Stimulated activated CD4-positive, alpha-beta T cell treated with anti-CD3 and anti-CD28 coated beads, Interleukin-2, amount 100 ng/mL, for 4 hours (primary cell): Measurements from ENCODE around the gene PIEZO2.

ENCODE experiments used
- DNase-seq: peaks from one replicate; pipeline ENCODE4 v3.0.0-alpha.2; 2020; ENCODE audit warnings: low read depth

The PIEZO2 gene

DNA sequence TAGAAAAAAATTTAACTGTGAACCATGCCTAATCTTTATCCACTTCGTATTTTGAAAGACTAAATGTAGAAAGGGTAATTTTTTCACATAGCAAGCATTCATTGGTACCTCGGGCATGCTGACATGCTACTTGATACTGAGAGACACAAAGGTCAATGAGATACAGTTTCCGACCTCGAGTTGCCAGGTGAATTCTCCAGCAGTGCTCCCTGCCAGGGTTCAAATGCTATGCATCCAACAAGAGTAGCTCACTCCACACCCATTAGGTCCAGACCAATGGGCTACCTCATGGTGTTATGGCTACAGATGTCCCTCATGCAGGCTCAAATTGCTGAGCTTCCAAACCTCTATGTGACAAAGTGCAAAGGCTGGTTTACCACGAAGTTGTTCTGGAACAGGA, 305.8 kb downstream of the PIEZO2 start:
- no peak for DNase-seq

DNA sequence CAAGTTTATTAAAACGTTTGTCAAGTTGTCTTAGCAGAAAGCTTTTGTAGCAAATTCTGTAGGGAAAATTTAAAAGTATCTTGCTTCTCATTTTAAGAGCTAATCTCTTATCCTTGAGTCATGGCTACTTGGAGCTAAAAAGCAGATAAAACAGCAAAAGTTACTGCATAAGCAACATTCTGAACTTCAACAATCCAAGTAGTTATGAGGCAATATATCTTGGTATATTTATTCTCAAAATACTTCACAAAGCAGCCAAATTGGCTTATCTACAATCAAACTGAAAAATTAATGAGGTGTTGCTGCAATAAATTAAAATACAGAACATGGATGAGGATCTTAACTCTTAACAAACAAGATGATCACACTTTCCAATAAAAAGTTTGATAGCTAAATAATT, 306.5 kb downstream of the PIEZO2 start:
- DNase-seq = no peak

DNA sequence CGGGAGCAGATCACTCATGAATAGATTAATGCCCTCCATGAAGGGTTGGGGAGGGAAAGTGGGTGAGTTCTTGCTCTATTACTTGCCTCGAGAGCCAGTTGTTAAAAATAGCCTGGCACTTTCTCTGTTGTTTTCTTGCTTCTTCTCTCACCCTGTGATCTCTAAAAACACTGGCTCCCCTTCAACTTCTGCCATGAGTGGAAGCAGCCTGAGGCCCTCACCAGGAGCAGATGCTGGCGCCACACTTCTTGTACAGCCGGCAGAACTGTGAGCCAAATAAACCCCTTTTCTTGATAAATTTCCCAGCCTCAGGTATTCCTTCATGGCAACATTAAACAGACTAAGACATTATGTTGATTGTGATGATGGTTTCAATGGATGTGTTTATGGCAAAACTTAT, 307.0 kb downstream of the PIEZO2 start:
- DNase-seq = no peak

DNA sequence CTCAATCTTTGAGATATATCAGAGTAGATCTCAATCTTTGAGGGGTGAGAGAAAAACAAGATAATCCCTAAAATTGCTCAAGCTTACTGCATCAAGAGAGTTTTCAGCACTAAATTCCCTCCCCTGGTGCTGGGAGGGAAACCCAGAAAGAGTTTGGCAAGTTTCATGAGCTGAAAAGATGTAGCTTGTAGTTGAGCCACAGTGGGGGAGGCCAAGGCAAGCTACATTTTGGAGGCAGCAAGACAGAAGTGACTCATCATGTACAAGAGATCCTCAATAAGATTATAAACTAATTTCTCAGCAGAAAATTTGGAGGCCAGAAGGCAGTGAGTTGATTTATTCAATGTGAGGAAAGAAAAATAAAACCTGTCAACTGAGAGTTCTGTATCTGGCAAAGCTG, 308.2 kb downstream of the PIEZO2 start:
- DNase-seq = no peak

DNA sequence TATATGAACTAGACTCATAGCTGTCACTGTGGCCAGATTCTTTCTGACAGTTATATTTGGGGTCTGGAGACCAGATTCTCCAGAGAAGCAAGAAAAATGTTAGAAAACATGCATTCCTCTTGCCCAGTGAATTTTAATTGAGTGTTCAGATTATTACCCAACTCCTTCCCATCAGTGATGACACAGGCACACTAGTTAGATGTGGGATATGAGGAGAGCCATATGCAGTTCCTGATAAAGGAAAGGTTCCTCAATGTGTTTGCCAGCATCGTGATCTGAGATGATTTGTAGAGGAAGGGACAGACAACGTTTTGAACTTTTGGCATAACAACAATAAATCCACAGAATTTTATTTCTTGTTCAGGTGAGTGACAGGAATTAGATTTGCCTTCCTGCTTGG, 308.6 kb downstream of the PIEZO2 start:
- DNase-seq = no peak

DNA sequence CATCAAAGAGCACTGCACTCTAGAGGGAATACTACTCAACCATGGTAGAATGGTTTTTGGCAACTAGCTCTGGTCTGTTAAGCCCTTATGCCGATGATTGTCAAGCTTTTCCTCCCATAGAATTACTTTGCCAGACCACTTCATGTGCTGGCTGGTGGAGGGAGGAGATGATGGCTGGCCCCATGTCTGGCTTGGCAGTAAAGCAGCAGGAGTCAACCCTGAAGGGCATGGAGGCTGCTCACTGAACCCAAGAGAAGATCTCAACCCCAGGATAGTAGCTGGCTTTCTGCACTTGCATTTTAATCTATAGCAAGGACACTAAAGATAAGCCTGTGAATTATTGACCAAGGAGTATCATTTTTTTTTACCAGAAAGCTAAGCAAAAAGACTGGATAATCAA, 309.9 kb downstream of the PIEZO2 start:
- DNase-seq = no peak

DNA sequence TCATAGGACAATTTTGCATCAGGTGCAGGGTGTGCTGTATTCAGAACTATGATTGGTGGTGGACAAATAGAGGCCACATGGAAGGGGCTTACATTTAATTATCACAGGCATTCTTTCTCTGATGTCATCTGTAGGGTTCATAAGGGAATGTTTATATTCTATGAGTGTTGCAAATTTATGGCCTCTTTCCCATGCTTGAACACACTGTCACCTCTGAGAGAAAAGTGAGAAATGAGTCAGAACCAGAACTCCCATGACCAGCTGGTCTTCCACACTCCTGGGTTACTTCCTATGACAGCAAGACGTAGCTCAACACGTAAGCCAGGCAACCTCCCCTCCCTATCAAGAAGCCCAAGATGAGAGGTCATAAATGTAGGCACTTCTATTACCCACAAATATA, 310.8 kb downstream of the PIEZO2 start:
- DNase-seq = no peak

DNA sequence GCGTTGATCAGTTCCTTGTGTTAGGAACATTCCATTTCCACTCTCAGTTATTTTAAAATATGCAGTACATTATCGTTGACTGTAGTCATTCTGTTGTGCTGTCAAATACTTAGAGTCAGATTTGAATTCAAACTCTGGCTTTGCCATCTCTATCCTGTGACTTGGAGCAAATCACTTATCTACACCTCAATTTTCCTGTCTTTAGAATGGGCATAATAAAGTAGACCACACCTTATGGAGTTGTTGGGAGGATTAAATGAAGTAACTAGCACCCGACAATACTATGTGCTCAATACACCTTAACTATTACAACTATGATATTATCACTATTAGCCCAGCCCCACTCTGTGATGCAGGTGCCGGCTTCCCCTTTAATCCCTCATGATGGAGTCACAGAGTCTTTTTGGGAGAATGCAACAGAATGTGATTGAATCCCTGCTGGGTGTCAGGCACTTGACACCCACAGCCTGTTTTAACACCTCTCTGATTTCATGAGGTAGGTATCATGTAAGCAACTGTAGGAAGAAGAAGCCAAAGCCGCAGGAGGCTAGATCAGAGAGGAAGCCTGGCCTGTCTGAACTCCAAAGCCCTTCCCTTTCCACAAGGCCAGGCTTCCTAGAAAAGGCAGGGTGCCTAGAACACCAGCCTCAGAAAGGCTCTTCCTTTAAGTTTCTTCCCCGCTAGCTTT, 315.1 kb downstream of the PIEZO2 start:
- no peak for DNase-seq

DNA sequence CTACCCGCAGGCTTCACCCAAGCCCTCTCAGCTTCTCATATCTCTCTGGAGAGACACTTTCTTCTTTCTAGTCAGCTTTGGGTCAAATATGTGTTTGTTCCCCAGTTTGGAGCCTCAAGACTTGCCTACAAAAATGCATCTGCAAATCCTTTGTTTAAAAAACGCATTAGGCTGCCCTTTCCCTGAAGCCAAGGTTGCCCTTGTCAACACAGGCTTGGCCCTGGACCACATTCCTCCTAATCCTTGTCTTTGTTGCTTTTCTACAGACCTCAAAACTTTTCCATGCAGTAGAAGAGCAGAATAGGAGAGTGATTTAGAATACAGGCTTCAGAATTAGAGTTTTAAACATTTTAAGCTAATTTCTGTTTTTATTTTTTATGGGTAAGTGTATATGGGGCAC, 315.7 kb downstream of the PIEZO2 start:
- no peak for DNase-seq

DNA sequence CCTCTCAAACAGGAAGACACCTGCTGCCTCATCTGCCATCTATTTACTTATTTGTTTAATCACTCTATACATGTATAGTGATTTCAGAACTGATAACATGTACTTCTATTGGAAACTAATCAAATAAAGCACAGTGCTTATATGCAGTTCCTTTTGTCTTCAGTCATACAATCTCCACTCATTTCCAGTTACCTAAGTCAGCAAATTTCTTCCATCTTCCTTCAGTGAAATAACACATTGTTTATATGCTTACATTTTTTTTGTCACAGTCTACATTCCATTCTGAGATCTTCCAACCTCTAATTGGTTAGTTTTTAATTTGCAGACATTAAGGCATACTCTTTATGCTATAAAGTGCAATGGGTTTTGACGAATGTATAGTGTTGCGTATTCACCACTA, 323.0 kb downstream of the PIEZO2 start:
- no peak for DNase-seq

DNA sequence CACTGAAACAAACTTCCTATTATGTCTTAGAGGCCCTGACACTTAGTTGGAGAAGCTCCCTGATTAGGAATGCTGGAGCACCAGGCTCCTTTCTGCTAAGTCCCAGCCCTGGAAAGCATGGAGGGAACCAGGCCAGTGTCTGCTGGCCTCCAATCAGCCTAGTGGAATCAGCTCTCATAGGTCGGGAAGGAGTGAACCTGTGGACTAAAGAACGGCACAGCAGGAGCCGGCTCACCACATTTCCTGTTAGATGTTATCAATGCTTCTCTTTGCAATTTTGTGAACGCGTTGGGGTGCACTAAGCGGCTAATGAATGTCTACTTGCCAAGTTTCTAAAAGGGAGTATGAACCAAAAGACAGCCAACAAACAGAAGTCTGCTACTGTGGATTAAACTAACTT, 326.9 kb downstream of the PIEZO2 start:
- DNase-seq = no peak

DNA sequence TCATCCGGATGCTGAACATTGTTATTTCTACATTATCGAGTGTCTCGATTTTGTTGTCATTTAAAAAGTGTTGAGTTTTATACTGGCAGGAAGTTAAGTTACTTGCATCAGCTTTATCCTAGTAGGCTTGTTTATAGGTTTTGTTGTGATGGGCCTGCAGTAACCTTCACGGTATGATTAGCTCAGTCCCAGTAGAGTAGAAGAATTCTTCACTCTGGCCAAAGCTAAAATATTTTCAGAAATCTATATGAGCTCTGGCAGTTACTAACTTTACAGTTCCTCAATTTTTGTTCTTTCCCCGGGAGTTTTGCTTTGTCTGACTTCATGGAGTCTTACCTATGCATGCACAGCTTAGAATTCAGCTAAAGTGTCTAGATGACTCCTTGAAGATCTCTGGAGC, 328.7 kb downstream of the PIEZO2 start:
- no peak for DNase-seq

DNA sequence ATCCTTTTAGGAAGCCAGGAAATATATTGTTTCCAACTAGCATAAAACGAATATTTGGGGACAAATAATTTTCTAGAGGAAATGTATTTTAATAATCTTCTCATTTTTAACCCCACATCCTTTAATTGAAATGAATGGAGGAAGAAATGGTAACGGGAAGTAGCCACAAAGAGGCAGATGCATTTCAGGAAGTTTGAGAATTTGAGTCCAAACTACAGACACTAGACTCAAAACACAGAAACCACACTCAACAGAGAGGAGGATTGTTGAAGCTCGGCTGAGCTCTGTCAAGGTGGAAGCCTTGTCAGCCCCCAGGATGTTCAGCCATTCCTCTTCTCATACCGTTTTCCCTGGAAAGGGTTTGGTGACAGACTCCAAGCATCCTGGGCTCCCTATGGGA, 335.0 kb downstream of the PIEZO2 start:
- no peak for DNase-seq

DNA sequence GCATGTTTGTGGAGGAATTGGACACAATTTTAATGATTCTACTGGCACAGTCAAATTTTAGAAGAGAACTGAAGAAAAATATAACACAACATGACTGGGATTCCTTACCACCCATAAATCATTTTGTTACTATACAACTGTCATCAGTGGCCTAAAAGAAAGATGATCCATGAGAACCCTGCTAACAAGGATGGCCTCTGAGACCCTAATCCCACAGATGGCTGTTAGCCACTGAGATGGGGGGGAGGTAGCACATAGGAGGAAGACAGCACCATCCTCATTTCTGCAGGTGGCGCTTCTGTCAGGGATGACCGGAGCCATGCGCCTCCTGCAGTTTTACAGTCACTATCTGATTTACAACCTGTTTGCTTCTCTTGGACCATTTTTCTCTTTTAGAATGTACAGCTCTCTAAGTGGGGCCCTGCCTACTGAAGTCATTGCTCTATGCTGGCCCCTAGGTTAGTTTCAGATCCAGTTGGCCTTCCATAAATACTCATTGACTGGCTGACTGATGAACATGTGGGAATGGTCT, 343.7 kb downstream of the PIEZO2 start:
- no peak for DNase-seq

DNA sequence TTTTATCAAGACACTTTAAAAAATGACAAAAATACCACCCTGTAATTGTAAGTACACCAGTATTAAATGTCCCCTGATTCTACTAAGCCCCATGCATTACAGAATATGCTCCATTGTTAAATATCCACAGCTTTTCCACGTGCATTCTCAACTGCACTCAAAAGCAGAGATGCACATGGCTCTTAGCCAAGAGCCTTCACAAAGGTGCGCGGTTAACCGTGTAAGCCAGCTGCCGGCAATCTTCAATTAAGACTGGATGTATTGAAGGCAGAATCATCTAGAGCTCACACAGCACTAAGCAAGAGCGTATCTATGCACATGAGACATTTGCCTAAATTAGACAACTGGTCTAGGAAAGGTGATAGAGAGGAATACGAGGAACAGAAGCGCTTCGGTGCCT, 345.2 kb downstream of the PIEZO2 start:
- no peak for DNase-seq

DNA sequence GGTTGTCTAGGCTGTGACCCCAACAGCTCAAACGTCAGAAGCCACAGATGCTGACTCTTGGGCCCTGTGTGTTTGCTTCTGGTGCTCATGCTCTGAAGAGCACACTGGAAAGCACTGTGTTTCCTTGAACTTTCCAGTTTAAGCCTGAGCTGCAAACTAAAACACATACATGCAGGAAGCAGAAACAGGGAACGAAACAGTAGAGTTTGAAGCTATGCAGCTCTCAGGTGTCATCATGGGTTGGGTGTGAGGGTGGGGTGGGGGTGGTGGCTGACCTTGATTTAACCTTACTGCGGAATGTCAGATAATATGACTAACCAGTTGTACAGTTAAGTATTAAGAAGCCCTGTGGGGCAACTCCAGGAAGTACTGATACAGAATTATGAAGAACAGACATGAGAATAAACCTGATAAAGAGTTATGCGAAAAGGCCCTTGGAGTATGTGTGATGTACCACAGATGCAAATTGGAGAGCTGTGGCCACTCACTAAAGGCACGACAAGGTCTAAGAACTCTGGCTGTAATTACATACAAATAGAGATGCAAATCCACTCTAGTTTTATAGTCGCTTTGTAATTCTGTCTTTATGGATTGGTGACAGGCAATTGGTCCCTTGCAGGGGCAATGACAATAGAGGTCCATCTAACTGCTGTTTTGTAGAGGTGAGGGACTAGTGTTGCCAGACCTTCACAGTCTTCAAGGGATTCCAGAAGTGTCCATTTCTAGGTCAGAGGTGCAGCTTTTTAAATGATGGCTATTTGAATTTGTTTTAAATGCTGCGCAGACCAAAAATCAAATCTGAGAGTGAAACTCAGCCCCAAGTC, 350.4 kb downstream of the PIEZO2 start:
- DNase-seq = no peak

DNA sequence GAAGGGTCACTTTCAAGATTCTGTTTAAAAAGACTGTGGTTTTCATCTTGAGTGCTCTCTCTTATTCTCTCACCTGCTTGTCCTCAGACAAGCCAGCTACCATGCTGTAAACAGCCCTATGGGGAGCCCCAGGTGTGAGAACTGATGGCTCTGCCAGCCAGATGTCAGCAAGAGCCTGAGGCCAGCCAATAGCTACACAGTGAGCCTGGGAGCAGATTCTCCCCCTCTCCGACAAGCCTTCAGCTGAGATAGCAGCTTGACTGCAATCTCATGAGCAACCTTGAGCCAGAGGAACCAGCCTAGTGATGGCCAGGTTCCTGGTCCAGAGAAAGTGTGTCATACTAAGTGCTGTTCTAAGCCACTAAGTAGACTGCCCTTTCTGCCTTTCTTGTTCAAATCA, 351.5 kb downstream of the PIEZO2 start:
- DNase-seq = no peak

DNA sequence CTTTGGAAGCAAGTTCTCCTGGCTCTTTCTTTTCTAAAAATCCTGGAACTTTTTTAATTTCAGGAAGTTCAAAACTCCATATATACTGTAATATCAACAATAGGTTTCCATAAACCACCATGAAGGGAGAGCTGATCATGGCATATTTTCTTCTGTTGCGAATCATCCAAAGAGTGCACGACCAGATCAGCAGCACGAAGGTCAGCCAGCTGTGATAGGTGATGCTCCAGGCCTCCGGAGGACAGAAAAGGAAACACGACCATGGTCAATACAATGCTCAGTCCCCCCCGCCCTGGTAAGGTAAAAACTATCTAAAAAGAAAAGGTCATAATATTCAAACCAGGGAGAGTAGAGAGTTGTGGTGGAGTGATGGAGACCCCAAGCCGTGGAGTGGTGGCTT, 354.6 kb downstream of the PIEZO2 start:
- DNase-seq = no peak

DNA sequence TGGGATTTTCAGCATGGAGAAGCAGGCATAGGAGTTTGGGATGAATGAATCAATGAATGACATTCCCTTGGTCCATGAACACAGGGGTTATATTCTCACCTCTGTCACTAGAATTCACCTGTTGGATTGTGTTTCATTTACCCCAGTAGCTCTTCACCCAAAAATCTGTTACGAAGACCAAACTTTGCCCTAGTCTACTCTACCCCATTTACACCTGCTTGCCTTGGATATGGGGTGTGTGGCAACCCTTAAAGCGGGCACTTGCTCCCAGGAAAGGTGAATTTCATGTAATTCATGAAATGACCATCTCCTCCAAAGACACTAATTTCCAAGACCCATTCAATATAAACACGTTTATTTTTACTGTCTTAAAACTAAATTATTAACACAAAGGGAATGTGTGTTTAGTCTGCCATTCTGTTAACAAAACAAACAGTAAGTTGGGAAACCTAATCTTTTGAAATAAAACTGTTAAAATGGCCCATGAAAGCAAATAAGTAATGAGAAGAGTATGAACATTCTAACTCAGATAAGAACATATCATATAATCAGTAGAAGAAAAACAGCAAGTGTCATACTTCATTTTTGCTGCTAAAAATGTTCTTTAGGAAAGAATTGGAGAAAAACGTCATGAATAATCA, 355.5 kb downstream of the PIEZO2 start:
- DNase-seq = no peak

DNA sequence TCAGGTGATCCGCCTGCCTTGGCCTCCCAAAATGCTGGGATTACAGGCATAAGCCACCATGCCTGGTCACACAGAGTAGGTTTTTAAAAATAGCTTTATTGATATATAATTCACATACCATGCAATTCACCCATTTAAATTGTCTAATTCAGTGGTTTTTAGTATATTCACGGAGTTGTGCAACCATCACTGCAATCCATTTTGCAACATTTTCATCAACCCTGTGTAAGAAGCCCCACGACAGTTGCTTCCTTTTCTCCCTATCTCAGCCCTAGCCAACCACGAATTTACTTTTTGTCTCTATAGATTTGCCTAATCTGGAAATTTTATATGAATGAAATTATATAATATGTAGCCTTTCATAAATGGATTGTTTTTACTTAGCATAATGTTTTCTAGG, 357.2 kb downstream of the PIEZO2 start:
- no peak for DNase-seq

DNA sequence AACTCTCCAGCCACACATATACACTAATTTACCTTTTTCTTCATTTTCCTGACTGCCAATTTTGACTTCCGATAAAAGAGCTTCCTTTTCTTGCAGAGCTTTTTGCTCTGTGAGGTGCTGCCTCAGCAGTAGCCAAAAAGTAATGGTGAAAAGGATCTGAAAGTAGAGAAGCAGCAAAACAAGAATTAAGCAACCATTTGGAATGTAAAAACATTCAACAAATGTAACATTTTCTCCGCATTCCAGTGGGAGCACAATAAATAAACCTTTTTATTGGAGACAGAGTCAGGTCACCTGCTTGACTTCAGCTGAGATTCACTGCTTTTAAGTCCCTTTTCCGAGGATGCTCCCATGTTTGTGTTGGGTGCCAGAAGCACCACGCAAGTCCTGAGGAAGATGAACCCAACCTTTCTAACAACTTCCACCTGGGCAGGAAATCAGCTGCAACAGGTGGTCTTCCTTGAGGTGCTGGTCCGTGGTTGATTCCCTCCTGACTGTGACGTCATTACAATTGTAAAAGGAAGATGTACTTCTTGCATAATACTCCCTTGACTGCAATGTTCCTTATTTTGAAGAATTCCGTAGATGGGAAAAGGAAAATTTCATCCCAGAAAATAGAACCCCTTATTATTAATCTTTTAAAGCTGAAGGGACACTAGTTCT, 358.1 kb downstream of the PIEZO2 start:
- DNase-seq = no peak

DNA sequence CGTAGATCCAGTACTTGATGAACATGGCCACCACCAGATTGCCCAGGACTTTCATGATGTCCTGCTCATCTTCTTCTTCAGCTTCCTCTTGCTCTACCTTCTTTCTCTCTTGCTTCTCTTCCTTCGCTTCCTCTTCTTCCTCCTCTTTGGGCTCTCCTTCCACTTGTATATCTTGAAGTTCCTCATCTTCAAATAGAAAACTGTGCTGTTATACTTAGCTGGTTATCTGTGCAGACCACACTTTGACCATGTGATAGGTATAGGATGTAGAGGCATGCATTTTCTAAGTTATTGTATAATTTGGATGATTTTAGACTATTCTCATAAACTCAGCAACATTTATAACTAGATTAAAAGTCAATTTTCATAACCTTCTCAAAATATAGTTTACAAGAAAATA, 360.2 kb downstream of the PIEZO2 start:
- no peak for DNase-seq
